ENCODE data around the gene PSMD1. TPM values are rescaled to one million over a fixed set of nuclear protein-coding genes. Genes with fewer than 3 reads are reported as not detected.
"Not testable (repeated sequence)": the region's sequence is repeated elsewhere in the genome, so short reads cannot be mapped to it uniquely, and the experiment has no call there.

The PSMD1 gene
- polyA plus RNA-seq, 1 donor from 2014 or later: 83.8 TPM

DNA sequence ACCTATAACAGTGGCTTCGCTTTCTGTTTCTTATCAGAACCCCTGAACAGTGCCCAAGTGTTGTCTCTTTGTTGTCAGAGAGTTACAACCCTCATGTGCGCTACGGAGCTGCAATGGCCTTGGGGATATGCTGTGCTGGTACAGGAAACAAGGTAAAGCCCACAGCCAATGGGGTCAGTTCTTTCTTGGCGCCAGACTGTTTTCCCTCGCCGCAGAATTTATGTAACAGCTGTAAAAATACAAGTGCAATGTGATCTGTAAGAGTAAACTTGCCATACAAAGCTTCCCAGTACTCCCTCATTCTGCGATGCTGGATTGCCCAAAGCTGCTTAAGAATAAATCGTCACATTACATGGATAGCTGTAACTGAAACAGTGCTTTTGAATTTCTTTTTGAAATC is 82.0 kb downstream of the PSMD1 start:
- no peaks in the 10 kb centered on the region for H3K27me3 ChIP-seq (ENCODE audit: insufficient read depth, low read depth, low read length)
- TF ChIP-seq TAF1 (IDR thresholded peaks at IDR 0.05; ENCODE audit: low read depth): no peak
- no peak for TF ChIP-seq MXI1 (conservative IDR thresholded peaks at IDR 0.05; ENCODE audit: poor library complexity, severe bottlenecking)
- H3K9ac ChIP-seq (ENCODE audit: low read length): no peak overlapping the region
- no peaks in the 10 kb centered on the region for H3F3A ChIP-seq (ENCODE audit: insufficient read depth, low read length, poor library complexity, severe bottlenecking)
- H4K20me1 ChIP-seq (ENCODE audit: insufficient read depth): no peaks in the 10 kb centered on the region
- no peaks in the 10 kb centered on the region for H3K9me2 ChIP-seq (ENCODE audit: insufficient read depth, low read length)
- no peaks in the 10 kb centered on the region for H3K36me3 ChIP-seq (ENCODE audit: insufficient read depth, low read length)
- H2AFZ ChIP-seq (ENCODE audit: low read depth, low read length): no peak overlapping the region
- no peak overlapping the region for H3K27ac ChIP-seq (ENCODE audit: low read length)
- H3K9me3 ChIP-seq (ENCODE audit: low read length): no peaks in the 10 kb centered on the region
- H3K4me2 ChIP-seq (ENCODE audit: low read length): no peak overlapping the region
- no peak overlapping the region for H3K4me3 ChIP-seq (ENCODE audit: low read length)
- H3K79me2 ChIP-seq (replicated peaks; ENCODE audit: insufficient read depth, low read length): no peaks in the 10 kb centered on the region

GRCh38 chr2:231139796-231140195 is 83.1 kb downstream of the PSMD1 start:
- TF ChIP-seq SMC3 (conservative IDR thresholded peaks at IDR 0.05; ENCODE audit: poor library complexity): no peak
- TF ChIP-seq TAF1 (IDR thresholded peaks at IDR 0.05; ENCODE audit: low read depth): no peak
- TF ChIP-seq MXI1 (conservative IDR thresholded peaks at IDR 0.05; ENCODE audit: poor library complexity, severe bottlenecking): no peak
- TF ChIP-seq EP300 (conservative IDR thresholded peaks at IDR 0.05; ENCODE audit: poor library complexity, severe bottlenecking): no peak
- no peak for TF ChIP-seq EZH2 (IDR thresholded peaks at IDR 0.05; ENCODE audit: borderline replicate concordance, insufficient read depth, low read length, poor library complexity, severe bottlenecking)
- TF ChIP-seq REST (IDR thresholded peaks at IDR 0.05; ENCODE audit: borderline replicate concordance): no peak
- TF ChIP-seq POLR2AphosphoS5 (IDR thresholded peaks at IDR 0.05): no peak
- no peak for TF ChIP-seq CTCF (IDR thresholded peaks at IDR 0.05; ENCODE audit: poor library complexity, severe bottlenecking)
- TF ChIP-seq RAD21 (conservative IDR thresholded peaks at IDR 0.05): no peak
- no peaks in the 10 kb centered on the region for H3K79me2 ChIP-seq (replicated peaks; ENCODE audit: insufficient read depth, low read length)

DNA sequence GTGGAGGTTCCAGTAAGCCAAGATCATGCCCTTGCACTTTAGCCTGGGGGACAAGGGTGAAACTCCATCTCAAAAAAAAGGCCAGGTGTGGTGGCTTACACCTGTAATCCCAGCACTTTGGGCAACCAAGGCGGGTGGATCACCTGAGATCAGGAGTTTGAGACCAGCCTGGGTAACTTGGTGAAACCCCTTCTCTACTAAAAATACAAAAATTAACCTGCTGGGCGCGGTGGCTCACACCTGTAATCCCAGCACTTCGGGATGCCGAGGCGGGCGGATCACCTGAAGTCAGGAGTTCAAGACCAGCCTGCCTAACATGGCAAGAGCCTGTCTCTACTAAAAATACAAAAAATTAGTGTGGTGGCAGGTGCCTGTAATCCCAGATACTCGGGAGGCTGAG is 84.1 kb downstream of the PSMD1 start:
- H3K9me3 ChIP-seq (ENCODE audit: low read length); H3K27ac ChIP-seq (ENCODE audit: low read length); H3K9ac ChIP-seq (ENCODE audit: low read length); H3F3A ChIP-seq (ENCODE audit: insufficient read depth, low read length, poor library complexity, severe bottlenecking); H3K4me2 ChIP-seq (ENCODE audit: low read length); H3K4me3 ChIP-seq (ENCODE audit: low read length); H2AFZ ChIP-seq (ENCODE audit: low read depth, low read length); H3K27me3 ChIP-seq (ENCODE audit: insufficient read depth, low read depth, low read length); H4K20me1 ChIP-seq (ENCODE audit: insufficient read depth); H3K36me3 ChIP-seq (ENCODE audit: insufficient read depth, low read length); H3K79me2 ChIP-seq (replicated peaks; ENCODE audit: insufficient read depth, low read length); H3K9me2 ChIP-seq (ENCODE audit: insufficient read depth, low read length): not testable (repeated sequence)

More at GRCh38 chr2:231139796-231140195, 83.1 kb downstream of the PSMD1 start:
- H2AFZ ChIP-seq (ENCODE audit: low read depth, low read length): no peak overlapping the region
- H3K4me3 ChIP-seq (ENCODE audit: low read length): no peak overlapping the region
- no peaks in the 10 kb centered on the region for H3F3A ChIP-seq (ENCODE audit: insufficient read depth, low read length, poor library complexity, severe bottlenecking)
- no peak overlapping the region for H3K4me2 ChIP-seq (ENCODE audit: low read length)
- no peaks in the 10 kb centered on the region for H3K27me3 ChIP-seq (ENCODE audit: insufficient read depth, low read depth, low read length)
- H3K36me3 ChIP-seq (ENCODE audit: insufficient read depth, low read length): no peaks in the 10 kb centered on the region
- no peaks in the 10 kb centered on the region for H4K20me1 ChIP-seq (ENCODE audit: insufficient read depth)
- no peak overlapping the region for H3K27ac ChIP-seq (ENCODE audit: low read length)
- H3K9me3 ChIP-seq (ENCODE audit: low read length): no peaks in the 10 kb centered on the region
- no peak overlapping the region for H3K9ac ChIP-seq (ENCODE audit: low read length)
- H3K9me2 ChIP-seq (ENCODE audit: insufficient read depth, low read length): no peaks in the 10 kb centered on the region
